Thyroid gland (tissue), 4 donors: Measurements from ENCODE around the gene DYDC2.

ENCODE experiments used
- CTCF ChIP-seq, 6 experiments: fragments of 200-600 bp in 3 of 6; fragments of 450-650 bp in 3 of 6; sonication (generic) in 3 of 6; IDR thresholded peaks; one replicate each; pipeline ENCODE4 v1.5.1; 2016 to 2019; ENCODE audit warnings: antibody characterized with exemption in 6 of 6, mild to moderate bottlenecking in 2 of 6, inconsistent platforms in 1 of 6, moderate library complexity in 1 of 6
- POLR2A ChIP-seq, 2 donors: fragments of 450-650 bp; IDR thresholded peaks; one replicate each; pipeline ENCODE4 v1.6.1; 2017; ENCODE audit warnings: antibody characterized with exemption in 2 of 2, mild to moderate bottlenecking in 2 of 2, moderate library complexity in 1 of 2

GRCh38 chr10:80415734-80416478 lies 59.3 kb downstream of the DYDC2 start:
- TF ChIP-seq CTCF (IDR thresholded peaks at IDR 0.05) = no peak
- TF ChIP-seq POLR2A (IDR thresholded peaks at IDR 0.05) = no peak
